ENCODE results near the gene BEST1.

BEST1 gene

GRCh38 chr11:61975638-61976419 lies 25.7 kb downstream of the BEST1 start:
- TF ChIP-seq RAD21 (IDR thresholded peaks at IDR 0.05; ENCODE audit: low read depth) (no peak), MAX (IDR thresholded peaks at IDR 0.05) (no peak), CEBPB (IDR thresholded peaks at IDR 0.05) (no peak), NFIC (IDR thresholded peaks at IDR 0.05) (peak; percentile 35; the same call in 1 of the 2 replicates)

- TF ChIP-seq RAD21 (IDR thresholded peaks at IDR 0.05; ENCODE audit: low read depth) (no peak), REST (IDR thresholded peaks at IDR 0.05; ENCODE audit: low read depth) (no peak), USF1 (IDR thresholded peaks at IDR 0.05) (no peak), EP300 (IDR thresholded peaks at IDR 0.05; ENCODE audit: borderline replicate concordance) (no peak), CREB1 (IDR thresholded peaks at IDR 0.05; ENCODE audit: low read depth) (no peak), TEAD4 (IDR thresholded peaks at IDR 0.05) (no peak), EGR1 (IDR thresholded peaks at IDR 0.05) (no peak), FOXM1 (IDR thresholded peaks at IDR 0.05; ENCODE audit: borderline replicate concordance, low read depth) (no peak), MAX (IDR thresholded peaks at IDR 0.05) (no peak), NFIC (IDR thresholded peaks at IDR 0.05) (no peak), YY1 (IDR thresholded peaks at IDR 0.05; ENCODE audit: low read depth) (no peak), TAF1 (IDR thresholded peaks at IDR 0.05; ENCODE audit: low read depth) (no peak), CEBPB (IDR thresholded peaks at IDR 0.05) (no peak), TCF12 (IDR thresholded peaks at IDR 0.05; ENCODE audit: low read depth) (no peak), ZBTB7A (IDR thresholded peaks at IDR 0.05; ENCODE audit: low read depth) (no peak)
Observed at GRCh38 chr11:61976420-61976800, 26.3 kb downstream of the BEST1 start.

GRCh38 chr11:61976813-61977475 lies 26.8 kb downstream of the BEST1 start:
- TF ChIP-seq NFIC (IDR thresholded peaks at IDR 0.05) (no peak), RAD21 (IDR thresholded peaks at IDR 0.05; ENCODE audit: low read depth) (no peak), TAF1 (IDR thresholded peaks at IDR 0.05; ENCODE audit: low read depth) (no peak)

GRCh38 chr11:61978703-61979661 lies 28.8 kb downstream of the BEST1 start:
- TF ChIP-seq TAF1 (IDR thresholded peaks at IDR 0.05; ENCODE audit: low read depth), result no peak
- TF ChIP-seq FOXM1 (IDR thresholded peaks at IDR 0.05; ENCODE audit: borderline replicate concordance, low read depth), result no peak
- TF ChIP-seq MAX (IDR thresholded peaks at IDR 0.05), result no peak
- no peak for TF ChIP-seq TCF12 (IDR thresholded peaks at IDR 0.05; ENCODE audit: low read depth)
- no peak for TF ChIP-seq CEBPB (IDR thresholded peaks at IDR 0.05)
- no peak for TF ChIP-seq ZBTB7A (IDR thresholded peaks at IDR 0.05; ENCODE audit: low read depth)
- no peak for TF ChIP-seq REST (IDR thresholded peaks at IDR 0.05; ENCODE audit: low read depth)
- TF ChIP-seq YY1 (IDR thresholded peaks at IDR 0.05; ENCODE audit: low read depth), result no peak
- TF ChIP-seq EGR1 (IDR thresholded peaks at IDR 0.05), result no peak

GRCh38 chr11:61980783-61981541 lies 30.8 kb downstream of the BEST1 start:
- TF ChIP-seq CEBPB (IDR thresholded peaks at IDR 0.05) (no peak), FOXM1 (IDR thresholded peaks at IDR 0.05; ENCODE audit: borderline replicate concordance, low read depth) (no peak), REST (IDR thresholded peaks at IDR 0.05; ENCODE audit: low read depth) (no peak), TCF12 (IDR thresholded peaks at IDR 0.05; ENCODE audit: low read depth) (no peak), USF1 (IDR thresholded peaks at IDR 0.05) (no peak), YY1 (IDR thresholded peaks at IDR 0.05; ENCODE audit: low read depth) (no peak), TAF1 (IDR thresholded peaks at IDR 0.05; ENCODE audit: low read depth) (no peak), TEAD4 (IDR thresholded peaks at IDR 0.05) (no peak), CREB1 (IDR thresholded peaks at IDR 0.05; ENCODE audit: low read depth) (no peak), EGR1 (IDR thresholded peaks at IDR 0.05) (no peak), RAD21 (IDR thresholded peaks at IDR 0.05; ENCODE audit: low read depth) (no peak)
